ENCODE results near the gene B3GLCT. TPM values are rescaled to one million over a fixed set of nuclear protein-coding genes. Genes with fewer than 3 reads are reported as not detected.
A peak's percentile ranks its signal among the peaks of the same experiment; 100 is the strongest.

Gene B3GLCT
- total RNA-seq = 1 to 10 TPM; 6.0 to 8.1 (median 6.2) TPM
- total RNA-seq (2013) = 10.0 TPM

GRCh38 chr13:31199849-31200636, at the start of gene B3GLCT:
TSS of gene B3GLCT (plus strand) at chr13:31199975. CDS start at chr13:31200085, 110 bp downstream.
- WGBS (ENCODE audit: insufficient coverage) = under 1% methylated on average over 126 of the region's 126 CpGs

GRCh38 chr13:31150315-31150985, 49.3 kb upstream of the B3GLCT start:
- ATAC-seq = no peak
- peaks cover 64% of the 10 kb centered on the region for H3K36me3 Mint-ChIP-seq
- H3K27ac Mint-ChIP-seq = peak overlapping the region in 1 of 2 donors; percentile 15

More at GRCh38 chr13:31199849-31200636, at the start of gene B3GLCT:
- Mint-ChIP-seq H3K27me3 (ENCODE audit: low read depth in 2 of 2) (no peaks in the 10 kb centered on the region), H3K36me3 (no peaks in the 10 kb centered on the region), H3K27ac (peak within 1 kb of the TSS; percentile 84 to 92), H3K9me3 (no peaks in the 10 kb centered on the region), H3K4me1 (peaks cover 22 to 27% of the 10 kb centered on the region in 2 donors), H3K4me3 (peak within 1 kb of the TSS; percentile 87)
- H3K9me3 ChIP-seq (ENCODE audit: control insufficient read depth, insufficient read depth, low read length) = no peaks in the 10 kb centered on the region
- peak; percentile 81 for TF ChIP-seq CTCF (IDR thresholded peaks at IDR 0.05)
- intact Hi-C loops (cut with micrococcal nuclease) = loop anchor here (1.0 kb wide), 1 partner anchor 38 kb away; no protein-coding TSS in a partner anchor
- peak within 1 kb of the TSS; percentile 88 for H3K27ac ChIP-seq (ENCODE audit: low read length)
- no peaks in the 10 kb centered on the region for H3K36me3 ChIP-seq (ENCODE audit: control insufficient read depth, insufficient read depth, low read length)
- DNase-seq (peak; percentile 83 to 92), ATAC-seq (peak; percentile 77 to 92 (median 81))
- H3K4me1 ChIP-seq (ENCODE audit: control insufficient read depth, insufficient read depth, low read length) = peaks cover 14% of the 10 kb centered on the region
- H3K27me3 ChIP-seq (ENCODE audit: control insufficient read depth, insufficient read depth, low read length) = no peaks in the 10 kb centered on the region
- H3K4me3 ChIP-seq (ENCODE audit: low read length) = peak within 1 kb of the TSS; percentile 63

GRCh38 chr13:31151837-31152236, 47.9 kb upstream of the B3GLCT start:
- no peak overlapping the region for H3K27ac ChIP-seq (ENCODE audit: low read length)
- ATAC-seq (no peak), DNase-seq (no peak)
- peaks cover 86% of the 10 kb centered on the region for H3K36me3 ChIP-seq (ENCODE audit: control insufficient read depth, insufficient read depth, low read length)
- intact Hi-C loops (cut with micrococcal nuclease) = no loop called here
- H3K9me3 ChIP-seq (ENCODE audit: control insufficient read depth, insufficient read depth, low read length) = no peaks in the 10 kb centered on the region
- peaks cover 61% of the 10 kb centered on the region for H3K36me3 Mint-ChIP-seq
- H3K27me3 Mint-ChIP-seq (ENCODE audit: low read depth in 2 of 2) = no peaks in the 10 kb centered on the region
- 75% methylated on average over 3 of the region's 3 CpGs for WGBS (ENCODE audit: insufficient coverage)
- no peaks in the 10 kb centered on the region for H3K27me3 ChIP-seq (ENCODE audit: control insufficient read depth, insufficient read depth, low read length)
- no peaks in the 10 kb centered on the region for H3K4me1 ChIP-seq (ENCODE audit: control insufficient read depth, insufficient read depth, low read length)
- peaks cover 0 to 11% of the 10 kb centered on the region in 2 donors for H3K4me1 Mint-ChIP-seq
- H3K27ac Mint-ChIP-seq = no peak overlapping the region
- no peak for TF ChIP-seq CTCF (IDR thresholded peaks at IDR 0.05)
- no peak overlapping the region for H3K4me3 Mint-ChIP-seq
- no peaks in the 10 kb centered on the region for H3K9me3 Mint-ChIP-seq
- no peak overlapping the region for H3K4me3 ChIP-seq (ENCODE audit: low read length)

More at GRCh38 chr13:31150315-31150985, 49.3 kb upstream of the B3GLCT start:
- Histone ChIP-seq H3K27ac (ENCODE audit: low read length) (no peak overlapping the region), H3K4me1 (ENCODE audit: control insufficient read depth, insufficient read depth, low read length) (no peaks in the 10 kb centered on the region), H3K27me3 (ENCODE audit: control insufficient read depth, insufficient read depth, low read length) (no peaks in the 10 kb centered on the region), H3K9me3 (ENCODE audit: control insufficient read depth, insufficient read depth, low read length) (no peaks in the 10 kb centered on the region), H3K4me3 (ENCODE audit: low read length) (no peak overlapping the region), H3K36me3 (ENCODE audit: control insufficient read depth, insufficient read depth, low read length) (peaks cover 95% of the 10 kb centered on the region)
- Mint-ChIP-seq H3K27me3 (ENCODE audit: low read depth in 2 of 2) (no peaks in the 10 kb centered on the region), H3K9me3 (no peaks in the 10 kb centered on the region), H3K4me1 (peaks cover under 1 to 12% of the 10 kb centered on the region in 2 donors), H3K4me3 (no peak overlapping the region)
- intact Hi-C loops (cut with micrococcal nuclease) = no loop called here
- no peak for DNase-seq
- TF ChIP-seq CTCF (IDR thresholded peaks at IDR 0.05) = no peak
- WGBS (ENCODE audit: insufficient coverage) = 98% methylated on average over 4 of the region's 4 CpGs
